Duodenal mucosa (tissue), 2 donors: ENCODE data around the gene PAPSS2.

Source experiments
- H3K27ac ChIP-seq: one replicate; pipeline ENCODE4 v1.7.0; 2013; ENCODE audit warnings: low read depth, low read length
- H3K27me3 ChIP-seq, 2 donors: one replicate each; pipeline ENCODE4 v1.7.0; 2013; ENCODE audit warnings: low read length in 2 of 2, control low read depth in 1 of 2; ENCODE audit not compliant: insufficient read depth in 2 of 2, control insufficient read depth in 1 of 2
- H3K36me3 ChIP-seq, 2 donors: one replicate each; pipeline ENCODE4 v1.7.0; 2013; ENCODE audit warnings: low read length in 2 of 2, control low read depth in 1 of 2; ENCODE audit not compliant: insufficient read depth in 2 of 2, control insufficient read depth in 1 of 2
- H3K4me1 ChIP-seq, 2 donors: one replicate each; pipeline ENCODE4 v1.7.0; 2013; ENCODE audit warnings: low read length in 2 of 2, control low read depth in 1 of 2; ENCODE audit not compliant: insufficient read depth in 2 of 2, control insufficient read depth in 1 of 2
- H3K4me3 ChIP-seq, 2 donors: one replicate each; pipeline ENCODE4 v1.7.0; 2013; ENCODE audit warnings: low read length in 2 of 2, low read depth in 1 of 2
- H3K9ac ChIP-seq, 2 donors: one replicate each; pipeline ENCODE4 v1.7.0; 2013; ENCODE audit warnings: low read length in 2 of 2, low read depth in 1 of 2
- H3K9me3 ChIP-seq, 2 donors: one replicate each; pipeline ENCODE4 v1.7.0; 2013; ENCODE audit warnings: low read length in 2 of 2, control low read depth in 1 of 2; ENCODE audit not compliant: control insufficient read depth in 1 of 2

PAPSS2 gene

GRCh38 chr10:87622314-87623004 lies 37.2 kb upstream of the PAPSS2 start:
- no peak overlapping the region for H3K27ac ChIP-seq
- no peaks in the 10 kb centered on the region for H3K27me3 ChIP-seq
- H3K9ac ChIP-seq, result no peak overlapping the region
- H3K9me3 ChIP-seq, result no peaks in the 10 kb centered on the region
- peaks cover 4 to 11% of the 10 kb centered on the region in 2 donors for H3K4me1 ChIP-seq
- H3K4me3 ChIP-seq, result no peak overlapping the region
- H3K36me3 ChIP-seq, result no peaks in the 10 kb centered on the region

- no peaks in the 10 kb centered on the region for H3K27me3 ChIP-seq
Measured at GRCh38 chr10:87623191-87623590, 36.5 kb upstream of the PAPSS2 start.

GRCh38 chr10:87625661-87626060 lies 34.0 kb upstream of the PAPSS2 start:
- no peaks in the 10 kb centered on the region for H3K9me3 ChIP-seq
- H3K36me3 ChIP-seq, result no peaks in the 10 kb centered on the region
- no peaks in the 10 kb centered on the region for H3K4me1 ChIP-seq
- no peak overlapping the region for H3K27ac ChIP-seq
- H3K27me3 ChIP-seq, result no peaks in the 10 kb centered on the region
- H3K9ac ChIP-seq, result no peak overlapping the region
- H3K4me3 ChIP-seq, result no peak overlapping the region

More at GRCh38 chr10:87623191-87623590, 36.5 kb upstream of the PAPSS2 start:
- Histone ChIP-seq H3K9ac (no peak overlapping the region), H3K27ac (no peak overlapping the region), H3K4me3 (no peak overlapping the region), H3K9me3 (no peaks in the 10 kb centered on the region), H3K36me3 (no peaks in the 10 kb centered on the region), H3K4me1 (peaks cover 4 to 10% of the 10 kb centered on the region in 2 donors)

GRCh38 chr10:87626422-87626892 lies 33.2 kb upstream of the PAPSS2 start:
- Histone ChIP-seq H3K36me3 (no peaks in the 10 kb centered on the region), H3K4me3 (no peak overlapping the region), H3K9me3 (no peaks in the 10 kb centered on the region), H3K4me1 (no peaks in the 10 kb centered on the region), H3K9ac (no peak overlapping the region), H3K27me3 (no peaks in the 10 kb centered on the region), H3K27ac (no peak overlapping the region)

GRCh38 chr10:87630171-87630570 lies 29.5 kb upstream of the PAPSS2 start:
- Histone ChIP-seq H3K9ac (no peak overlapping the region), H3K27me3 (no peaks in the 10 kb centered on the region), H3K4me3 (no peak overlapping the region), H3K9me3 (no peaks in the 10 kb centered on the region), H3K27ac (no peak overlapping the region), H3K4me1 (peaks cover 0 to under 1% of the 10 kb centered on the region in 2 donors), H3K36me3 (no peaks in the 10 kb centered on the region)

GRCh38 chr10:87632454-87632853 lies 27.2 kb upstream of the PAPSS2 start:
- H3K27ac ChIP-seq, result no peak overlapping the region
- no peaks in the 10 kb centered on the region for H3K9me3 ChIP-seq
- H3K4me3 ChIP-seq, result no peak overlapping the region
- peaks cover 5 to 7% of the 10 kb centered on the region in 2 donors for H3K4me1 ChIP-seq
- no peaks in the 10 kb centered on the region for H3K36me3 ChIP-seq
- H3K9ac ChIP-seq, result no peak overlapping the region
- no peaks in the 10 kb centered on the region for H3K27me3 ChIP-seq

- H3K4me3 ChIP-seq, result no peak overlapping the region
- peaks cover 5 to 7% of the 10 kb centered on the region in 2 donors for H3K4me1 ChIP-seq
- H3K9me3 ChIP-seq, result no peaks in the 10 kb centered on the region
- H3K36me3 ChIP-seq, result no peaks in the 10 kb centered on the region
- no peak overlapping the region for H3K27ac ChIP-seq
- H3K27me3 ChIP-seq, result no peaks in the 10 kb centered on the region
- no peak overlapping the region for H3K9ac ChIP-seq
Measured at GRCh38 chr10:87634311-87634710, 25.4 kb upstream of the PAPSS2 start.

- H3K27ac ChIP-seq, result no peak overlapping the region
- no peaks in the 10 kb centered on the region for H3K36me3 ChIP-seq
- H3K27me3 ChIP-seq, result no peaks in the 10 kb centered on the region
- no peak overlapping the region for H3K9ac ChIP-seq
- H3K9me3 ChIP-seq, result no peaks in the 10 kb centered on the region
- H3K4me1 ChIP-seq, result peaks cover 5 to 7% of the 10 kb centered on the region in 2 donors
- H3K4me3 ChIP-seq, result no peak overlapping the region
Measured at GRCh38 chr10:87635498-87636312, 24.0 kb upstream of the PAPSS2 start.

GRCh38 chr10:87636313-87636915 lies 23.3 kb upstream of the PAPSS2 start:
- H3K4me1 ChIP-seq, result peaks cover 5 to 9% of the 10 kb centered on the region in 2 donors
- H3K9ac ChIP-seq, result no peak overlapping the region
- no peak overlapping the region for H3K27ac ChIP-seq
- H3K36me3 ChIP-seq, result no peaks in the 10 kb centered on the region
- H3K4me3 ChIP-seq, result no peak overlapping the region
- no peaks in the 10 kb centered on the region for H3K27me3 ChIP-seq
- no peaks in the 10 kb centered on the region for H3K9me3 ChIP-seq

- H3K4me3 ChIP-seq, result no peak overlapping the region
- no peaks in the 10 kb centered on the region for H3K36me3 ChIP-seq
- no peak overlapping the region for H3K9ac ChIP-seq
- H3K4me1 ChIP-seq, result peaks cover 5 to 9% of the 10 kb centered on the region in 2 donors
- H3K27ac ChIP-seq, result no peak overlapping the region
- H3K9me3 ChIP-seq, result no peaks in the 10 kb centered on the region
- no peaks in the 10 kb centered on the region for H3K27me3 ChIP-seq
Measured at GRCh38 chr10:87639493-87639892, 20.2 kb upstream of the PAPSS2 start.
